RWPE2 (cell line): Measurements from ENCODE around the gene SH2B3.

Source experiments
- ATAC-seq: fragments of 200-7000 bp; cut with Tn5 transposase; 3 replicates; pipeline ENCODE4 v1.9.1; 2021; ENCODE audit warnings: low read depth
- DNase-seq: peaks from one replicate; pipeline ENCODE4 v3.0.0-alpha.2; 2020; ENCODE audit warnings: low spot score
- H3K27ac ChIP-seq: fragments of 450-650 bp; 2 replicates; pipeline ENCODE4 v1.5.1; 2017; ENCODE audit warnings: mild to moderate bottlenecking; ENCODE audit not compliant: poor library complexity, severe bottlenecking
- H3K27me3 ChIP-seq: fragments of 250-450 bp; sonication (Bioruptor Pico); 2 replicates; pipeline ENCODE4 v1.5.1; 2021; ENCODE audit warnings: mild to moderate bottlenecking, moderate library complexity; ENCODE audit not compliant: insufficient read depth, poor library complexity, severe bottlenecking
- H3K36me3 ChIP-seq: fragments of 250-450 bp; sonication (Bioruptor Pico); 2 replicates; pipeline ENCODE4 v1.5.1; 2020; ENCODE audit warnings: low read depth, mild to moderate bottlenecking, moderate library complexity
- H3K4me1 ChIP-seq: fragments of 250-450 bp; sonication (Bioruptor Pico); 2 replicates; pipeline ENCODE4 v1.5.1; 2021; ENCODE audit warnings: mild to moderate bottlenecking, moderate library complexity; ENCODE audit not compliant: insufficient read depth, poor library complexity, severe bottlenecking
- H3K4me3 ChIP-seq: fragments of 250-450 bp; sonication (Bioruptor Pico); 2 replicates; pipeline ENCODE4 v1.5.1; 2021; ENCODE audit warnings: mild to moderate bottlenecking, moderate library complexity; ENCODE audit not compliant: severe bottlenecking
- H3K9me3 ChIP-seq: fragments of 250-450 bp; sonication (Bioruptor Pico); 2 replicates; pipeline ENCODE4 v1.5.1; 2021; ENCODE audit warnings: mild to moderate bottlenecking, moderate library complexity; ENCODE audit not compliant: severe bottlenecking
- CTCF ChIP-seq: fragments of 450-650 bp; IDR thresholded peaks from one replicate; pipeline ENCODE4 v1.5.1; 2017; ENCODE audit warnings: mild to moderate bottlenecking, moderate library complexity; ENCODE audit not compliant: poor library complexity, severe bottlenecking

SH2B3 gene

GRCh38 chr12:111417784-111418593 is 12.3 kb downstream of the SH2B3 start:
- ATAC-seq = no peak
- Histone ChIP-seq H3K9me3 (no peaks in the 10 kb centered on the region), H3K4me1 (peaks cover 6% of the 10 kb centered on the region), H3K36me3 (peaks cover 35% of the 10 kb centered on the region), H3K27ac (no peak overlapping the region), H3K27me3 (no peaks in the 10 kb centered on the region), H3K4me3 (no peak overlapping the region)
- DNase-seq = no peak
- no peak for TF ChIP-seq CTCF

GRCh38 chr12:111418594-111418880 is 12.8 kb downstream of the SH2B3 start:
- no peaks in the 10 kb centered on the region for H3K9me3 ChIP-seq
- no peak for DNase-seq
- no peak overlapping the region for H3K4me3 ChIP-seq
- no peak for TF ChIP-seq CTCF
- peaks cover under 1% of the 10 kb centered on the region for H3K4me1 ChIP-seq
- peaks cover 35% of the 10 kb centered on the region for H3K36me3 ChIP-seq
- no peak for ATAC-seq
- no peaks in the 10 kb centered on the region for H3K27me3 ChIP-seq
- no peak overlapping the region for H3K27ac ChIP-seq

GRCh38 chr12:111419784-111420183 is 14.1 kb downstream of the SH2B3 start:
- Histone ChIP-seq H3K9me3 (no peaks in the 10 kb centered on the region), H3K4me1 (no peaks in the 10 kb centered on the region), H3K4me3 (no peak overlapping the region), H3K27ac (no peak overlapping the region), H3K36me3 (peaks cover 38% of the 10 kb centered on the region), H3K27me3 (no peaks in the 10 kb centered on the region)
- TF ChIP-seq CTCF = no peak
- ATAC-seq (no peak), DNase-seq (no peak)

GRCh38 chr12:111420494-111420893 is 14.8 kb downstream of the SH2B3 start:
- peaks cover 38% of the 10 kb centered on the region for H3K36me3 ChIP-seq
- ATAC-seq = no peak
- no peak overlapping the region for H3K4me3 ChIP-seq

More at GRCh38 chr12:111420494-111420893, 14.8 kb downstream of the SH2B3 start:
- Histone ChIP-seq H3K27me3 (no peaks in the 10 kb centered on the region), H3K4me1 (peaks cover 6% of the 10 kb centered on the region), H3K27ac (no peak overlapping the region), H3K9me3 (no peaks in the 10 kb centered on the region)
- no peak for TF ChIP-seq CTCF
- DNase-seq = no peak
